Heart left ventricle (tissue), 16 donors: ENCODE results near the gene FUOM. TPM values are rescaled to one million over a fixed set of nuclear protein-coding genes. Genes with fewer than 3 reads are reported as not detected.

Experiments used
- ATAC-seq, 4 donors: fragments of 200-7000 bp; cut with Tn5 transposase; one replicate each; pipeline ENCODE4 v1.9.1; 2020 to 2022; ENCODE audit warnings: moderate library complexity in 4 of 4, mild to moderate bottlenecking in 3 of 4, moderate number of reproducible peaks in 1 of 4
- DNase-seq, 5 donors: peaks; one replicate each; pipeline ENCODE4 v3.0.0-alpha.2; 2020
- H3K27ac ChIP-seq, 12 donors: fragments of 200-600 bp; sonication (generic) in 4 of 12; one replicate each; pipeline versions ENCODE4 v1.5.0 to v1.8.0; 2016 to 2022; ENCODE audit warnings: mild to moderate bottlenecking in 2 of 12
- H3K27me3 ChIP-seq, 9 donors: fragments of 200-600 bp; sonication (generic) in 2 of 9; one replicate each; pipeline versions ENCODE4 v1.5.1 to v1.8.0; 2016 to 2022; ENCODE audit warnings: mild to moderate bottlenecking in 3 of 9
- H3K36me3 ChIP-seq, 9 donors: fragments of 200-600 bp; sonication (generic) in 2 of 9; one replicate each; pipeline versions ENCODE4 v1.5.0 to v1.8.0; 2018 to 2022; ENCODE audit warnings: mild to moderate bottlenecking in 2 of 9
- H3K4me1 ChIP-seq, 12 donors: fragments of 200-600 bp; sonication (generic) in 4 of 12; one replicate each; pipeline versions ENCODE4 v1.5.0 to v1.8.0; 2016 to 2022; ENCODE audit warnings: mild to moderate bottlenecking in 3 of 12
- H3K4me3 ChIP-seq, 12 donors: fragments of 200-600 bp; sonication (generic) in 4 of 12; one replicate each; pipeline versions ENCODE4 v1.5.0 to v1.8.0; 2017 to 2022; ENCODE audit warnings: mild to moderate bottlenecking in 9 of 12, moderate library complexity in 4 of 12
- H3K9me3 ChIP-seq, 12 donors: fragments of 200-600 bp; sonication (generic) in 4 of 12; one replicate each; pipeline versions ENCODE4 v1.5.0 to v1.8.0; 2016 to 2022; ENCODE audit warnings: mild to moderate bottlenecking in 1 of 12
- CTCF ChIP-seq, 12 donors: fragments of 200-600 bp; sonication (generic) in 4 of 12; IDR thresholded peaks; one replicate each; pipeline versions ENCODE4 v1.5.0 to v1.8.0; 2018 to 2022; ENCODE audit warnings: antibody characterized with exemption in 12 of 12, mild to moderate bottlenecking in 5 of 12
- POLR2A ChIP-seq, 2 donors: fragments of 450-650 bp; IDR thresholded peaks; one replicate each; pipeline ENCODE4 v1.6.1; 2017; ENCODE audit warnings: antibody characterized with exemption in 2 of 2, mild to moderate bottlenecking in 2 of 2, moderate library complexity in 2 of 2
- WGBS, 4 donors: extraction: QIAGEN DNeasy Blood & Tissue Kit in 2 of 4; methylation state at CpG; one replicate each; pipeline versions ENCODE4 v1.1.5 to v1.1.7; 2013 to 2018; 5-methylcytosine and 5-hydroxymethylcytosine counted together
- intact Hi-C, 10 donors: fragments of 100-400 bp; cut with DNase I; formaldehyde crosslinking; loops; one replicate each; pipeline versions ENCODE4 v1.11.1 to v1.14.2; 2022
- microRNA-seq, 4 donors: library from miRNA; unstranded; fragments of <30 nt; microRNA quantifications; one replicate each; pipeline versions ENCODE4 to v1.2.0, GENCODE V29; 2017 to 2020
- polyA plus RNA-seq, 2 donors: library from polyadenylated mRNA; stranded (reverse); fragments of 200-250 nt; gene quantifications; one replicate each; pipeline ENCODE4 v1.2.3, GENCODE V29; 2013
- total RNA-seq, 9 donors: library from RNA; depleted of rRNA in 2 of 9; stranded (reverse); fragments of >200 nt in 2 of 9; fragmentation: NEBNext Ultra II Directional in 3 of 9; extraction: Animal tissue kit (Norgen Biotek cat#: 25700) in 3 of 9; gene quantifications; one replicate each; pipeline versions ENCODE4 v1.1.0 to v1.2.4, GENCODE V29; 2016 to 2023
- donor health status: ischemic (EF 13 %, LVEDD 7.1; RV severe dilation, severe dysfunction).
- donor health status: healthy with polysubstance abuse.
- donor health status: DM: no; HTN: yes; CAD: no.
- donor health status: DM: no; HTN: no; CAD: no.
- donor health status: ischemic (EF 25% LVEDD 6.9; RV normal size, moderate dysfunction).
- donor health status: ischemic (EF 25% LVEDD 5.7; RV mildly dilated, moderate dysfunction).
- donor health status: healthy.
- donor health status: DM: yes; HTN: yes; CAD: no.
- donor health status: ischemic (EF 35%, LVEDD 5.7; RV mildly dilated, moderate dysfunction).
- donor health status: nonischemic (EF 11% LVEDD 7.7; RV severe dilation, severe dysfunction).
- donor health status: DM: yes; HTN: yes; CAD: no.
- donor health status: PGD.
- donor health status: ischemic (EF 29% LVEDD 5.4; RV normal size, mild dysfunction).
- donor health status: nonischemic (EF 23%, LVEDD 6.1; RV moderate dilation, normal function).

FUOM gene
- total and polyA plus RNA-seq, 11 donors = 4.3 to 24.1 (median 8.4) TPM

- intact Hi-C loops = loop anchor here in 2 of 10 donors (5.0 kb wide), 3 partner anchors 45 to 85 kb away; partner anchors contain the start of genes MTG1 (in 1 of the 2) and PAOX (in 1 of the 2)
- WGBS, 4 donors = 89 to 92% (median 90%) methylated on average over 17 of the region's 17 CpGs
- TF ChIP-seq CTCF (IDR thresholded peaks at IDR 0.05) (no peak), POLR2A (IDR thresholded peaks at IDR 0.05) (no peak)
- ATAC-seq = no peak
- Histone ChIP-seq H3K9me3 (no peaks in the 10 kb centered on the region), H3K4me3 (peak overlapping the region in 4 of 12 donors; percentile 78 to 99 (median 95)), H3K27ac (peak overlapping the region in 1 of 12 donors; percentile 99), H3K36me3 (peaks cover 0 to 37% (median 25%) of the 10 kb centered on the region in 9 donors), H3K27me3 (no peaks in the 10 kb centered on the region), H3K4me1 (peaks cover 0 to 38% (median 21%) of the 10 kb centered on the region in 12 donors)
- peak in 1 of 5 donors; percentile 33 for DNase-seq
Measured at GRCh38 chr10:133306941-133307379, 50.9 kb downstream of the FUOM start.

DNA sequence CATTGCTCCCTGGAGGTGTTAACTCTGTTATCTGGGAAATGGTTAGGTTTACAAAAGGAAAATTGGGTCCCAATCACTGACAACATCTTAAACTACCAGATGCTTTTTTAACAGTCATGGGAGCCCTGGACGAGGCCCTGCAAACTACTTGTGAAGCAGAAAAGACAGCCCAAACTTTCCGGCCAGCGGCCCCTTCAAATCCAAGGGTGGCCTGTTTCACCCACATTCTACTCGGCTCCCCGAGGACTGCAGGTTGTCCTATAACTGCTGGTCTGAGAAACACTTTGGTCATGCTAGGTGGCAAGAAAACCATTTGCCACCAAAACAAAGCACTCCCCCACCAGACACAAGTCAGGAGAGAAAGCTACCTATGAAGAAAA is 51.7 kb downstream of the FUOM start:
- no peak overlapping the region for H3K4me3 ChIP-seq
- no peaks in the 10 kb centered on the region for H3K27me3 ChIP-seq
- ATAC-seq = no peak
- H3K4me1 ChIP-seq = peaks cover 0 to 38% (median 21%) of the 10 kb centered on the region in 12 donors
- no peak for TF ChIP-seq POLR2A (IDR thresholded peaks at IDR 0.05)
- no peak for TF ChIP-seq CTCF (IDR thresholded peaks at IDR 0.05)
- H3K9me3 ChIP-seq = no peaks in the 10 kb centered on the region
- peak overlapping the region in 1 of 12 donors; percentile 99 for H3K27ac ChIP-seq
- intact Hi-C loops = loop anchor here in 2 of 10 donors (5.0 kb wide), 3 partner anchors 44 to 86 kb away; partner anchors contain the start of genes MTG1 (in 1 of the 2) and PAOX (in 1 of the 2)
- WGBS, 4 donors = 89 to 94% (median 90%) methylated on average over 5 of the region's 5 CpGs
- peaks cover 0 to 36% (median 25%) of the 10 kb centered on the region in 9 donors for H3K36me3 ChIP-seq
- no peak for DNase-seq

Small RNA genes within 50 kb of the gene (microRNA-seq; reads per million reads assigned to microRNA genes)
- 0.60 to 1.2 (median 0.71) reads per million in 4 donors for gene MIR3944

Other genes starting within 250 kb of the FUOM start
- gene KNDC1, start 197.8 kb downstream of the FUOM start, total RNA-seq = 1 to 10 TPM in 1 of 9 donors, under 1 TPM in 6, not detected in 2; 0.05 to 2.9 (median 0.13) TPM
- gene KNDC1, start 197.8 kb downstream of the FUOM start, polyA plus RNA-seq = under 1 TPM in 1 of 2 donors, not detected in 1; 0.04 TPM
- gene UTF1, start 127.8 kb downstream of the FUOM start, total RNA-seq = not detected
- not detected for gene UTF1, start 127.8 kb downstream of the FUOM start, polyA plus RNA-seq
- gene VENTX, start 120.2 kb downstream of the FUOM start, total RNA-seq = 1 to 10 TPM in 1 of 9 donors, under 1 TPM in 8; 0.29 to 2.3 (median 0.56) TPM
- gene VENTX, start 120.2 kb downstream of the FUOM start, polyA plus RNA-seq = under 1 TPM; 0.58 to 0.99 TPM
- 10 to 100 TPM in 1 of 9 donors, 1 to 10 TPM in 8; 1.2 to 10.3 (median 2.6) TPM for gene ADAM8, start 81.2 kb downstream of the FUOM start, total RNA-seq
- 1 to 10 TPM in 1 of 2 donors, under 1 TPM in 1; 0.50 to 1.2 TPM for gene ADAM8, start 81.2 kb downstream of the FUOM start, polyA plus RNA-seq
- gene TUBGCP2, start 49.1 kb downstream of the FUOM start, total RNA-seq = 10 to 100 TPM; 33.5 to 49.5 (median 40.1) TPM
- gene TUBGCP2, start 49.1 kb downstream of the FUOM start, polyA plus RNA-seq = 10 to 100 TPM; 34.5 to 36.0 TPM
- gene ZNF511, start 49.1 kb downstream of the FUOM start, total RNA-seq = 10 to 100 TPM; 34.5 to 53.3 (median 40.5) TPM
- gene ZNF511, start 49.1 kb downstream of the FUOM start, polyA plus RNA-seq = 10 to 100 TPM; 44.5 to 80.4 TPM
- 1 to 10 TPM in 1 of 9 donors, not detected in 8; 1.7 TPM for gene CALY, start 21.1 kb downstream of the FUOM start, total RNA-seq
- not detected for gene CALY, start 21.1 kb downstream of the FUOM start, polyA plus RNA-seq
- gene PRAP1, start 10.6 kb downstream of the FUOM start, total RNA-seq = not detected
- not detected for gene PRAP1, start 10.6 kb downstream of the FUOM start, polyA plus RNA-seq
- 100 to 1,000 TPM; 148 to 303 (median 201) TPM for gene ECHS1, start 15.3 kb upstream of the FUOM start, total RNA-seq
- 100 to 1,000 TPM; 132 to 217 TPM for gene ECHS1, start 15.3 kb upstream of the FUOM start, polyA plus RNA-seq
- gene PAOX, start 21.2 kb upstream of the FUOM start, total RNA-seq = 1 to 10 TPM; 2.1 to 7.3 (median 3.4) TPM
- 1 to 10 TPM; 2.9 to 4.7 TPM for gene PAOX, start 21.2 kb upstream of the FUOM start, polyA plus RNA-seq
- 10 to 100 TPM; 11.6 to 29.5 (median 18.1) TPM for gene MTG1, start 36.1 kb upstream of the FUOM start, total RNA-seq
- 10 to 100 TPM; 24.8 to 34.2 TPM for gene MTG1, start 36.1 kb upstream of the FUOM start, polyA plus RNA-seq
- under 1 TPM in 3 of 9 donors, not detected in 6; 0.11 to 0.25 (median 0.13) TPM for gene SPRN, start 66.6 kb upstream of the FUOM start, total RNA-seq
- gene SPRN, start 66.6 kb upstream of the FUOM start, polyA plus RNA-seq = under 1 TPM; 0.04 to 0.11 TPM
- 1 to 10 TPM in 1 of 9 donors, under 1 TPM in 8; 0.08 to 1.3 (median 0.34) TPM for gene SCART1, start 95.9 kb upstream of the FUOM start, total RNA-seq
- gene SCART1, start 95.9 kb upstream of the FUOM start, polyA plus RNA-seq = under 1 TPM; 0.18 to 0.46 TPM
- gene CYP2E1, start 169.3 kb upstream of the FUOM start, total RNA-seq = 1 to 10 TPM in 4 of 9 donors, under 1 TPM in 3, not detected in 2; 0.77 to 2.2 (median 1.1) TPM
- gene CYP2E1, start 169.3 kb upstream of the FUOM start, polyA plus RNA-seq = under 1 TPM; 0.43 to 0.46 TPM
- gene SYCE1, start 207.6 kb upstream of the FUOM start, total RNA-seq = under 1 TPM in 3 of 9 donors, not detected in 6; 0.32 to 0.39 (median 0.37) TPM
- gene SYCE1, start 207.6 kb upstream of the FUOM start, polyA plus RNA-seq = under 1 TPM in 1 of 2 donors, not detected in 1; 0.23 TPM